Bone marrow (tissue), 2 donors: ENCODE results near the gene CCL20.
"Not testable (repeated sequence)": the region's sequence is repeated elsewhere in the genome, so short reads cannot be mapped to it uniquely, and the experiment has no call there.

ENCODE experiments used
- DNase-seq, 2 donors: peaks; one replicate each; lab custom pipeline; 2025; lab: John Stamatoyannopoulos, UW

The CCL20 gene

GRCh38 chr2:227834423-227834822 is 20.8 kb downstream of the CCL20 start:
- DNase-seq: no peak

GRCh38 chr2:227834916-227835650 is 21.4 kb downstream of the CCL20 start:
- DNase-seq: no peak

GRCh38 chr2:227839339-227840129 is 25.9 kb downstream of the CCL20 start:
- not testable (repeated sequence) for DNase-seq

- DNase-seq: no peak
These were observed 33.2 kb downstream of the CCL20 start for GRCh38 chr2:227846831-227847230.

- no peak for DNase-seq
These were observed 34.5 kb downstream of the CCL20 start for GRCh38 chr2:227848146-227848545.

GRCh38 chr2:227848586-227848985 is 34.9 kb downstream of the CCL20 start:
- no peak for DNase-seq

GRCh38 chr2:227849906-227850305 is 36.3 kb downstream of the CCL20 start:
- DNase-seq: no peak

- no peak for DNase-seq
These were observed 39.6 kb downstream of the CCL20 start for GRCh38 chr2:227853204-227853629.

- no peak for DNase-seq
These were observed 40.2 kb downstream of the CCL20 start for GRCh38 chr2:227853765-227854271.

GRCh38 chr2:227855440-227855839 is 41.8 kb downstream of the CCL20 start:
- no peak for DNase-seq

- DNase-seq: no peak
These were observed 43.1 kb downstream of the CCL20 start for GRCh38 chr2:227856697-227857096.

- DNase-seq: no peak
These were observed 46.6 kb downstream of the CCL20 start for GRCh38 chr2:227860221-227860641.

GRCh38 chr2:227861011-227861410 is 47.4 kb downstream of the CCL20 start:
- no peak for DNase-seq

GRCh38 chr2:227862227-227862740 is 48.6 kb downstream of the CCL20 start:
- DNase-seq: no peak

- no peak for DNase-seq
These were observed 49.3 kb downstream of the CCL20 start for GRCh38 chr2:227862741-227863588.

GRCh38 chr2:227864161-227864756 is 50.6 kb downstream of the CCL20 start:
- DNase-seq: no peak

- DNase-seq: no peak
These were observed 51.6 kb downstream of the CCL20 start for GRCh38 chr2:227865291-227865690.
